ENCODE measurements around the gene NAA50. TPM values are rescaled to one million over a fixed set of nuclear protein-coding genes. Genes with fewer than 3 reads are reported as not detected.

Gene NAA50
- total and polyA plus RNA-seq, 10 donors: 24.4 to 100 (median 71.1) TPM

GRCh38 chr3:113773381-113773780 is 27.3 kb upstream of the NAA50 start:
- intact Hi-C loops (cut with DNase I; ENCODE audit: low total_unique reads): no loop called here
- H3K9me3 ChIP-seq: no peaks in the 10 kb centered on the region
- TF ChIP-seq POLR2AphosphoS5 (IDR thresholded peaks at IDR 0.05) (no peak), POLR2A (IDR thresholded peaks at IDR 0.05) (no peak), CTCF (IDR thresholded peaks at IDR 0.05 in 8 of 11, conservative IDR thresholded peaks at IDR 0.05 in 3 of 11) (no peak)
- no peak overlapping the region for H3K27ac ChIP-seq
- H3K4me3 ChIP-seq: no peak overlapping the region
- H3K4me1 ChIP-seq: peaks cover 0 to 7% (median 0%) of the 10 kb centered on the region in 6 donors
- H3K36me3 ChIP-seq: peaks cover 0 to 16% (median 0%) of the 10 kb centered on the region in 6 donors
- 67 to 77% (median 74%) methylated on average over 3 of the region's 3 CpGs for WGBS, 5 donors
- DNase-seq: no peak
- no peaks in the 10 kb centered on the region for H3K27me3 ChIP-seq (replicated peaks in 1 of 7)

- TF ChIP-seq CTCF (IDR thresholded peaks at IDR 0.05 in 8 of 11, conservative IDR thresholded peaks at IDR 0.05 in 3 of 11): no peak
- H3K4me1 ChIP-seq: peaks cover 0 to 13% (median 0%) of the 10 kb centered on the region in 6 donors
- H3K9me3 ChIP-seq: no peaks in the 10 kb centered on the region
- no peak overlapping the region for H3K4me3 ChIP-seq
- no peak for DNase-seq
- no peaks in the 10 kb centered on the region for H3K27me3 ChIP-seq (replicated peaks in 1 of 7)
- H3K27ac ChIP-seq: no peak overlapping the region
- peaks cover 0 to 21% (median 0%) of the 10 kb centered on the region in 6 donors for H3K36me3 ChIP-seq
- intact Hi-C loops (cut with DNase I; ENCODE audit: low total_unique reads): no loop called here
These were observed 25.9 kb upstream of the NAA50 start for GRCh38 chr3:113771993-113772392.

GRCh38 chr3:113769551-113769950 is 23.5 kb upstream of the NAA50 start:
- DNase-seq: no peak
- no peaks in the 10 kb centered on the region for H3K9me3 ChIP-seq
- H3K4me3 ChIP-seq: no peak overlapping the region
- H3K4me1 ChIP-seq: peaks cover 0 to 13% (median 0%) of the 10 kb centered on the region in 6 donors
- intact Hi-C loops (cut with DNase I; ENCODE audit: low total_unique reads): no loop called here
- no peaks in the 10 kb centered on the region for H3K27me3 ChIP-seq (replicated peaks in 1 of 7)
- no peak overlapping the region for H3K27ac ChIP-seq
- H3K36me3 ChIP-seq: peaks cover 0 to 31% (median 0%) of the 10 kb centered on the region in 6 donors
- TF ChIP-seq POLR2AphosphoS5 (IDR thresholded peaks at IDR 0.05) (no peak), POLR2A (IDR thresholded peaks at IDR 0.05) (no peak), CTCF (IDR thresholded peaks at IDR 0.05 in 8 of 11, conservative IDR thresholded peaks at IDR 0.05 in 3 of 11) (no peak)

GRCh38 chr3:113764698-113765097 is 18.6 kb upstream of the NAA50 start:
- Histone ChIP-seq H3K9me3 (no peaks in the 10 kb centered on the region), H3K27me3 (replicated peaks in 1 of 7) (no peaks in the 10 kb centered on the region), H3K4me3 (no peak overlapping the region), H3K27ac (no peak overlapping the region), H3K36me3 (peaks cover 0 to 29% (median 0%) of the 10 kb centered on the region in 6 donors), H3K4me1 (peaks cover 0 to 13% (median 2%) of the 10 kb centered on the region in 6 donors)
- 88 to 100% (median 97%) methylated on average over 2 of the region's 2 CpGs for WGBS, 5 donors
- TF ChIP-seq POLR2A (IDR thresholded peaks at IDR 0.05) (no peak), CTCF (IDR thresholded peaks at IDR 0.05 in 8 of 11, conservative IDR thresholded peaks at IDR 0.05 in 3 of 11) (no peak), POLR2AphosphoS5 (IDR thresholded peaks at IDR 0.05) (no peak)
- intact Hi-C loops (cut with DNase I; ENCODE audit: low total_unique reads): no loop called here
- DNase-seq: no peak
